CD4-positive, alpha-beta T cell treated with Interleukin-10 for 1 hour (primary cell): ENCODE results near the gene STRN3.
A peak's percentile ranks its signal among the peaks of the same experiment; 100 is the strongest.
"Not testable (repeated sequence)": the region's sequence is repeated elsewhere in the genome, so short reads cannot be mapped to it uniquely, and the experiment has no call there.

Experiments
- DNase-seq: peaks from one replicate; pipeline ENCODE4 v3.0.0-alpha.2; 2020

Gene STRN3

DNA sequence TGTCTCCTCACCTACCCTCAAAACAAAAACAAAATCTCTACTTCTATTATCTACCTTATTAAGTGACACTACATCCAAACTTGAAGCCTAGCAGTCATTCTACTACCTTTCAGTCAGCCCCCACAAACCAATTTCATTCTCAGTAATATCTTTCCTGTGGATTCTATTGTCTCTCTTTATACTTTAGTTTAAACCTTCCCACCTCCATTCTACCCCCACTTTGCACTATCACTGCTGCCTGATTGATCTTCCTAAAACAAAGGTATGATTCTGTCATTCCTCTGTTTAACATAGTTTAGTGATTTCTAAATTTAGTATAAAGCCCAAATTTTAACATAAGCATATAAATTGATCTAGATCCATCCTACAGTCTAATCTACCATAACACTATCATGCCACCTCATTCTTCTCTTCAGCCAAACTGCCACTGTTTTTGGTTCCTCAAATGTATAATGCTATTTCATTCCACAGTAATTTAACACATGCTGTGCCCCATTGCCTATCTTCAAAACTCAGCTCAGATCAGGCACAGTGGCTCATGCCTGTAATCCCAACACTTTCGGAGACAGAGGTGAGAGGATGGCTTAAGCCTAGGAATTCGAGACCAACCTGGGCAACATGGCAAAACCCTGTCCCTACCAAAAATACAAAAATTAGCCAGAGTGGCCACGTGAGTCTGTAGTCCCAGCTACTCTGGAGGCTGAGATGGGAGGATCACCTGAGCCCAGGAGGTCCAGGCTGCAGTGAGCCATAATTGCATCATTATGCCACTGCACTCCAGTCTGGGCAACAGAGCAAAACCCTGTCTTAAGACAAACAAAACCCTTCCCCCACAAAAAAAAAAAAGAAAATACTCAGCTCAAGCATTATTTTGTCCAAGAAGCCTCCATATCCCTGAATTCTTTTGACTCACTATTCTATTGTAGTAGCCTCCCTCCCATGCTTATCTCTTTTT, 3.1 kb upstream of the STRN3 start:
- no peak for DNase-seq

DNA sequence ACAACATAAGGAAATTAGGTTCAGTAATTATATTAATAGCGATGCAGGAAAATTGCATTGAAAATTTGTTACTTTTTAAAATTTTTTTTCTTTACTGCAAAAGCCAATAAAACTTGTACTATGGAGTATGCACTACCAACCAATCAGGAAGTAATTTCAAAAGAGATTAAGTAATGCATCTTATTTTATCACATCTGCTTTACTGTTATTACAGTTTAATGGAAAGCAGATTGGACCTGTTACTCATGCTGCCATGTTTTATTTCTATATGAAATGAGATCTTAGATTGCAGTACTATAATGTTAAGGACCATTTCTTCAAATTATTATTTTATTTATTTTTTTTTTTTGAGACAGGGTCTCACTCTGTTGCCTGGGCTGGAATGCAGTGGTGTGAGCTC, 1.7 kb upstream of the STRN3 start:
- no peak for DNase-seq

GRCh38 chr14:31026450-31027235, 464 bp upstream of the STRN3 start:
- peak; percentile 93 for DNase-seq

GRCh38 chr14:31025367-31026076, 657 bp downstream of the STRN3 start, which contains the start of gene AP4S1:
AP4S1 (plus strand) TSS chr14:31025649; CDS start chr14:31066197, 40,548 bp downstream.
- peak; percentile 56 for DNase-seq

- DNase-seq = no peak
These were observed 1.4 kb downstream of the STRN3 start for GRCh38 chr14:31024577-31025366.

DNA sequence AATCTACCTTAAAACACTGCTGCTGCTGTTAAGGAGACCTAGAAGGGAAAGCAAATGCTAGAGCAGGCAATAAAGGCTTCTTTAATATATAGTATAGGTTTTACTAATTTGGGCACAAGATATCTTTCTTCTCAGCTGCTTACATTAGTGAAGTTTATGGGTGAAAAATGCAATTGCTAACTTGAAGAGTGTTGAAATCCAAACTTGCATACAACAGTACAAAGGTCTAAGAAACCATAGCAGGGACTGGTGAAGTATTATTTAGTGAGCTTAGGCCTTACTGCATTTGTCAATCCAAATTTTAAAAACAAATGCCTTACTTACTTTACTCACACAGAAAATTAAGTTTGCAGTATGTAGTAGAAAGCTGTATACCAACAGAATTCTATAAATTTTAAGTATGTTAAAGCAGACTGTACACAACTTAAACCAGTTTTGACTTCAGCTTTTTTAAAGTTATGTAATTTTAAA, 2.1 kb downstream of the STRN3 start:
- no peak for DNase-seq

GRCh38 chr14:31022386-31022785, 3.8 kb downstream of the STRN3 start:
- DNase-seq = no peak

DNA sequence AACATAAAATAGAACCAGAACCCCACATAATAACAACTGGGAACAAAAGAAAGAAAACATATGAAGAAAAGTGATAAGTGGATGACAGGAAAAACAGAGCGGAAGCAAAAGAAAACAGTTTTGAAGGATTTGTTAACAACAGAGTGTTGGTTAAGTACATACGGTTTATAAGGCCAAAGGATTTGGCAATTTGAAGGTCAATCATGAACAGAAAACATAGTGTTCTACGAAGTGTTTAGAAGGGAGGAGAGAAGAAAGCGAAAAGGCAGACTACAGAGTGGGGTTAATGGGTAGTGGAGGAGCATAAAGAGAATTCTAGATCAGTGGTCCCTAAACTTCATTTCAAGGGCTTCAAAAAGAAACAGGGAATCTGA, 4.6 kb downstream of the STRN3 start:
- DNase-seq = no peak

GRCh38 chr14:31020834-31021575, 5.2 kb downstream of the STRN3 start:
- DNase-seq = no peak

- no peak for DNase-seq
These were observed 8.0 kb downstream of the STRN3 start for GRCh38 chr14:31018057-31018645.

DNA sequence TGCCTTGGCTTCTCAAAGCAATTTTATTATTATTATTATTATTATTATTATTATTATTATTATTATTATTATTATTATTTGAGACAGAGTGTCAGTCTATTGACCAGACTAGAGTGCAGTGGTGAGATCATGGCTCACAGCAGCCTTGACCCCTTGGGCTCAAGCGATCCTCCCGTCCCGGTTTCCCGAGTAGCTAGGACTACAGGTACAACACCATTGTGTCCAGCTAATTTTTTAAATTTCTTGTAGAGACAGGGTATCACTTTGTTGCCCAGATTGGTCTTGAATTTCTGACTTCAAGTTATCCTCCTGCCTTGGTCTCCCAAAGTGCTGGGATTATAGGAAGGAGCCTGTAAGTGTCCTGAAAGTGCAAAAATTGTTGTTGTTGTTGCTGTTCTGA, 12.3 kb downstream of the STRN3 start:
- no peak for DNase-seq

- no peak for DNase-seq
These were observed 15.2 kb downstream of the STRN3 start for GRCh38 chr14:31010935-31011334.

GRCh38 chr14:31009836-31010574, 16.2 kb downstream of the STRN3 start:
- no peak for DNase-seq

- no peak for DNase-seq
These were observed 19.5 kb downstream of the STRN3 start for GRCh38 chr14:31006703-31007102.

DNA sequence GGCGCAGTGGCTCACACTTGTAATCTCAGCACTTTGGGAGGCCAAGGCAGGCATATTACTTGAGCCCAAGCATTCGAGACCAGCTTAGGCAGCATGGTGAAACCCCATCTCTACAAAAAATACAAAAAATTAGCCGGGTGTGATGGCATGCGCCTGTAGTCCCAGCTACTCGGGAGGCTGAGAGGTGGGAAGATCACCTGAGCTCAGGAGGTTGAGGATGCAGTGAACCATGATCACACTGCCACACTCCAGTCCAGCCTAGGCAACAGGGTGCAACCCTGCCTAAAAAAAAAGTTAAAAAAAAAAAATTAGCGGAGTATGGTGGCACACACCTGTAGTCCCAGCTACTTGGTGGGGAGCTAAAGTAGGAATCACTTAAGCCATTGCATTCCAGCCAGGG, 22.2 kb downstream of the STRN3 start:
- not testable (repeated sequence) for DNase-seq

- no peak for DNase-seq
These were observed 22.9 kb downstream of the STRN3 start for GRCh38 chr14:31003284-31003683.

DNA sequence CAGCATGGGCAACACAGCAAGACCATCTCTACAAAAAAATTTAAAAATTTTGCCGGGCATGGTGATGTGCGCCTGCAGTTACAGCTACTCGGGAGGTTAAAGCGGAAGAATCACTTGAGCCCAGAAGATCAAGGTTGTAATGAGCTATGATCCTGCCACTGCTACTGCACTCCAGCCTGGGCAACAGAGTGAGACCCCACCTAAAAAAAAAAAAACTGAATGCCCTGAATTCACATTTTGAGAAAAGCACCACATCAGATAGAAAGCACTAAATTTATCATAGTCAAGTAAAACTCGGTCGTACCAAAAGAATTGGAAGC, 24.9 kb downstream of the STRN3 start:
- DNase-seq = no peak

DNA sequence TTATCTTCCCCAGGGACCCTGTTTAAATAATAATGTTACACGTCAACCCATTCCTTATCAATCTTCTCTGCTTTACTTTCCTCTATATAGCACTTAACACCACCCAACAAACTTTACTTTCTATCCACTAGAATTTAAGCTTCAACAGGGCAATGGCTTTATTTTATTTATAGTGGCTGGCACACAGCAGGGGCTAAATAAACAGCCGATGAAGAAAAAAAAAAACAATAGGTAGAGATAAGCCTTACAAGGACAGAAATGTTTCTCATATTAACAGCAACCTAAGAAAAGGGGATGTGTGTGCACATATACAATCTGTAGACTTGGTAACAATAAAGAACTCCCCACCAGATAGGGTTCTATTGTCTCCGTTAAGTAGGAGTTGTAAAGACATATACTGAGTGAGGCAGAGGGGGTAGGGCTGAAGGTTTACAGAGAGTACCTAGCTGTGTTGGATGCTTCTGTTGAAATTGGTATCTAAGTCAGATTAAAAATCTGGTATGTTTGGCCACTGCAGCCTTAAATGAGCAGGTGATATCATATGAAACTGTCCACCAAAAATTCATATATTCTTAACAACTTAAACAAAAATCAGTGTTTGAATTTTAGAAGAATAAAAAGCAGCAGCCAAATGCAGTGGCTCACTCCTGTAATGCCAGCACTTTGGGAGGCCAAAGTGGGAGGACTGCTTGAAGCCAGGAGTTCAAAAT, 25.4 kb downstream of the STRN3 start:
- DNase-seq = no peak

DNA sequence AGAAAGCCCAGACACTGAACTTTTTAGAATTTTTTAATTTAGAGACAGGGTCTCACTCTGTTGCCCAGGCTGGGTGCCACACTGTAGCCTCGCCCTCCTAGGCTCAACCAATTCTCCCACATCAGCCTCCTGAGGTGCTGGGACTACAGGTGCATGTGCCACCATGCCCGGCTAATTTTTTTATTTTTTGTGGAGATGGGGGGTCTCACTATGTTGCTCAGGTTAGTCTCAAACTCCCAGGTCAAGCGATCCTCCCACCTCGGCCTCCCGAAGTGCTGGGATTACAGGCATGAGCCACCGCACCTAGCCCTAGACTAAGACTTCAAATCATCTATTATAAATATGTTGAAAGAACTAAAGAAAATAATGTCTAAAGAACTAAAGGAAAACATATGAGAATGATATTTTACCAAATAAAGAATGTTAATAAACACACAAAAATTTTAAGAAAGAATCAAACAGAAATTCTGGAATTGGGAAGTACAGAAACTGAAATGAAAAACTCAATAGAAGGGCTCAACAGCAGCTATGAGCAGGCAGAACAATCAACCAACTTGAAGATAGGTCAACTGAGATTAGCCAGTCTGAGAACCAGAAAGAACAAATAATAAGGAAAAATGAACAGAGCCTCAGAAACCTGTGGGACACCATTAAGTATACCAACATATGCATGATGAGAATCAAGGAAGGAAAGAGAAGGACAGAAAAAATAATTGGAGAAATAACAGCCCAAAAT, 27.0 kb downstream of the STRN3 start:
- no peak for DNase-seq
